HFFc6 (cell line): ENCODE data around the gene ICE1. TPM values are rescaled to one million over a fixed set of nuclear protein-coding genes. Genes with fewer than 3 reads are reported as not detected.

Experiments
- DNase-seq: peaks from one replicate; pipeline ENCODE4 v3.0.0-alpha.2; 2018
- H3K27ac Mint-ChIP-seq: 2 replicates; pipeline ENCODE4 v1.8.0; 2020; ENCODE audit warnings: mild to moderate bottlenecking, mixed read lengths
- H3K27me3 Mint-ChIP-seq: 2 replicates; pipeline ENCODE4 v1.8.0; 2021; ENCODE audit warnings: mild to moderate bottlenecking, moderate library complexity, mixed read lengths; ENCODE audit not compliant: insufficient read depth
- H3K36me3 Mint-ChIP-seq: 2 replicates; pipeline ENCODE4 v1.8.0; 2021; ENCODE audit warnings: low read depth, mixed read lengths
- H3K4me1 Mint-ChIP-seq: 2 replicates; pipeline ENCODE4 v1.8.0; 2020; ENCODE audit warnings: low read depth, mixed read lengths
- H3K4me3 Mint-ChIP-seq: 2 replicates; pipeline ENCODE4 v1.8.0; 2020; ENCODE audit warnings: mild to moderate bottlenecking, moderate library complexity, mixed read lengths
- H3K9me3 Mint-ChIP-seq: 2 replicates; pipeline ENCODE4 v1.8.0; 2020; ENCODE audit warnings: mild to moderate bottlenecking, mixed read lengths
- total RNA-seq, 6 experiments: library from RNA; stranded (reverse); fragmentation: NEBNext Ultra II Directional; extraction: Animal tissue kit (Norgen Biotek cat#: 25700); gene quantifications; 2 replicates in 1 of 6; 3 replicates in 5 of 6; pipeline ENCODE4 v1.2.3, GENCODE V29; 2021
- TF ChIP-seq, protein P1 (sequence below): fragments of 200-600 bp; sonication (generic); IDR thresholded peaks from 2 replicates; pipeline ENCODE4 v1.5.0; 2021; ENCODE audit warnings: antibody characterized with exemption, mild to moderate bottlenecking

The ICE1 gene
- total RNA-seq, 6 experiments from 2014 or later: 19.7 to 23.8 (median 22.2) TPM

DNA sequence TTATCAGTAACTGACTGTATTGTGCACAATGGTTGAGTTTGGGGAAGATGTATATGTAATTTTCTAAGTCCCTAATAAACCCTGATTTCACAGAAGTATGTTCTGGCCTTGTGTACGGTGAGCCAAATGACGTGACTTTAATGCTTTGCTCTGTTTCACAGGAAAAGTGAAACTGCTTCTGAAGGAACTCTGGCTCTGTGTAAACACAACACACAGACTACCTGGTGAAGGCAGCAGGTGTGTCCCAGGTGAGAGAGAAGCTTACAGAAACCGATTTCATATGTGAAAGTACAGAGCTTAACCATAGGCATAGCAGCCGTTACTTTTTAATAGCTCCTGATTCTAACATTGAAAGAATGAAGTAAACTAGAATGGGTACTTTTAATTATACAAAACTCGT is 31.9 kb downstream of the ICE1 start:
- Mint-ChIP-seq H3K4me1 (peaks cover 8% of the 10 kb centered on the region; the same call in 1 of the 2 replicates), H3K36me3 (peaks cover 19% of the 10 kb centered on the region), H3K27me3 (no peaks in the 10 kb centered on the region), H3K4me3 (no peak overlapping the region), H3K9me3 (no peaks in the 10 kb centered on the region), H3K27ac (no peak overlapping the region)
- TF ChIP-seq, protein P1, sequence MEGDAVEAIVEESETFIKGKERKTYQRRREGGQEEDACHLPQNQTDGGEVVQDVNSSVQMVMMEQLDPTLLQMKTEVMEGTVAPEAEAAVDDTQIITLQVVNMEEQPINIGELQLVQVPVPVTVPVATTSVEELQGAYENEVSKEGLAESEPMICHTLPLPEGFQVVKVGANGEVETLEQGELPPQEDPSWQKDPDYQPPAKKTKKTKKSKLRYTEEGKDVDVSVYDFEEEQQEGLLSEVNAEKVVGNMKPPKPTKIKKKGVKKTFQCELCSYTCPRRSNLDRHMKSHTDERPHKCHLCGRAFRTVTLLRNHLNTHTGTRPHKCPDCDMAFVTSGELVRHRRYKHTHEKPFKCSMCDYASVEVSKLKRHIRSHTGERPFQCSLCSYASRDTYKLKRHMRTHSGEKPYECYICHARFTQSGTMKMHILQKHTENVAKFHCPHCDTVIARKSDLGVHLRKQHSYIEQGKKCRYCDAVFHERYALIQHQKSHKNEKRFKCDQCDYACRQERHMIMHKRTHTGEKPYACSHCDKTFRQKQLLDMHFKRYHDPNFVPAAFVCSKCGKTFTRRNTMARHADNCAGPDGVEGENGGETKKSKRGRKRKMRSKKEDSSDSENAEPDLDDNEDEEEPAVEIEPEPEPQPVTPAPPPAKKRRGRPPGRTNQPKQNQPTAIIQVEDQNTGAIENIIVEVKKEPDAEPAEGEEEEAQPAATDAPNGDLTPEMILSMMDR: no peak
- DNase-seq: no peak

DNA sequence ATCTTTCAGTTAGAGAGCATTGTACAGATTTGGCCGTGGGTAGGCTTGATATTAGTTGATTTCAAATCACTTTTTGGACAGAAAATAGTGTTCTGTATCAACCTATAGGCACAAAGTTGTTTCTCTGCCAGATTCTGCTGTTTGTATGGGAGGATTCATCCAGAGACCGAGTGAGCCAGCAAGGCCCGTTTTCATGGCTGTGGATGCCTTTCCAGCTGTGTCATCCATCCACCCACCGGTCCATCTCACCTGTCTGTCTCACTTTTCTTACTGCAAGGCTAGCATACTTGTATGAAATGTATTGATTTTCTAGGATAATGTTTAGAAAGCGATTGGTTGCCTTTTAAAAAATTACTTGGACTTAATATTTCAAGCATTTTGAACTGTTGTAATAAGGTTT is 34.4 kb downstream of the ICE1 start:
- TF ChIP-seq, protein P1: no peak
- Mint-ChIP-seq H3K4me1 (peaks cover 13% of the 10 kb centered on the region; the same call in 1 of the 2 replicates), H3K36me3 (peaks cover 40% of the 10 kb centered on the region), H3K4me3 (no peak overlapping the region), H3K9me3 (no peaks in the 10 kb centered on the region), H3K27ac (no peak overlapping the region), H3K27me3 (no peaks in the 10 kb centered on the region)
- DNase-seq: no peak

DNA sequence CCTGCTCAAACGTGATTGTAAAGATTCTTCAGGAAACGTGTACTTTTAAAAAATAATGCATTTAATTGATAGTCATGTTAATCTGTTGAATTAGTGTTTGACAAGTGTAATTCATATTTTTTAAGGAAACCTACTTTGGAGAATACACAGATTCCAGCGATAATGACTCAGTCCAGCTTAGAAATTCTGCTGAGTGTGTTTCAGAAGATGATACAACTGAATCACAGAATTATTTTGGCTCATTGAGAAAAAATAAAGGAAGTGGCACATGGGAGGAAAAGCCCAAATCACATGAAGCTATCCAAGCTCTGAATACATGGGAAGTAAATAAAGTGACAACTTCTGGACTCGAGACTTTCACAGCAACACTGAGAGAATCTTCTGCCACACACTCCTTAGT is 37.8 kb downstream of the ICE1 start:
- Mint-ChIP-seq H3K36me3 (peaks cover 63% of the 10 kb centered on the region), H3K4me1 (peaks cover 8% of the 10 kb centered on the region; the same call in 1 of the 2 replicates), H3K27ac (no peak overlapping the region), H3K27me3 (no peaks in the 10 kb centered on the region), H3K9me3 (no peaks in the 10 kb centered on the region), H3K4me3 (no peak overlapping the region)
- DNase-seq: no peak
- TF ChIP-seq, protein P1: no peak

- Mint-ChIP-seq H3K27ac (no peak overlapping the region), H3K27me3 (no peaks in the 10 kb centered on the region), H3K9me3 (no peaks in the 10 kb centered on the region), H3K36me3 (peaks cover 64% of the 10 kb centered on the region), H3K4me1 (peaks cover 8% of the 10 kb centered on the region; the same call in 1 of the 2 replicates), H3K4me3 (no peak overlapping the region)
- TF ChIP-seq, protein P1: no peak
- no peak for DNase-seq
Measured at GRCh38 chr5:5461012-5461411, 38.5 kb downstream of the ICE1 start.

- Mint-ChIP-seq H3K9me3 (no peaks in the 10 kb centered on the region), H3K27me3 (no peaks in the 10 kb centered on the region), H3K27ac (no peak overlapping the region), H3K4me1 (peaks cover 7% of the 10 kb centered on the region; the same call in 1 of the 2 replicates), H3K4me3 (no peak overlapping the region), H3K36me3 (peaks cover 55% of the 10 kb centered on the region)
- TF ChIP-seq, protein P1: no peak
- no peak for DNase-seq
Measured at GRCh38 chr5:5464036-5464715, 41.7 kb downstream of the ICE1 start.
